ENCODE data around the gene ASS1. TPM values are rescaled to one million over a fixed set of nuclear protein-coding genes. Genes with fewer than 3 reads are reported as not detected.

Gene ASS1
- total RNA-seq, 2 donors from 2014 or later = 0.69 to 1.4 TPM

GRCh38 chr9:130493021-130493420 lies 48.3 kb downstream of the ASS1 start:
- Mint-ChIP-seq H3K36me3 (ENCODE audit: low read depth) (no peaks in the 10 kb centered on the region), H3K27ac (no peak overlapping the region), H3K4me3 (no peak overlapping the region), H3K27me3 (peaks cover 12% of the 10 kb centered on the region), H3K4me1 (no peaks in the 10 kb centered on the region), H3K9me3 (peaks cover 4% of the 10 kb centered on the region)
- no peak for ATAC-seq (replicated peaks)

DNA sequence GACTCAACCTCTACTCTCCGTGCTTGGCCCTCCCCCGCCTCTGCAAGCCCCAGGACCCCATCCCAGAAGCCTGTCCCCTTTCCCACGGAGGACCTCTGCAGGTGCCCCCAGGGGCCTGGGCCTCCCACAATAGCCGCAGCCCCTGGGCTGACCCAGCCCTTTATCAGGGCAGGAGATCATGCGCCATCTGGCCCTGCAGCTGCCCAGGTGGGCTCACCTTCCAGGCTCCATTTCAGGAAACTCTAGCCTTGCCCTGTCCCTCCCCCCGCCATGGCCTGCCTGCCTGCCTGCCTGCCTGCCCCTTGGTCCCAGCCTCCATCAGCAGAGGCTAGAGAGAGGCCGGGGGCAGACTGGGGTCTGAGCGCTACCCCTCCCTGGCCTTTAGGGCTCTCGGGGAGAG lies 48.7 kb downstream of the ASS1 start:
- Mint-ChIP-seq H3K27ac (no peak overlapping the region), H3K4me1 (no peaks in the 10 kb centered on the region), H3K9me3 (peaks cover 4% of the 10 kb centered on the region), H3K36me3 (ENCODE audit: low read depth) (no peaks in the 10 kb centered on the region), H3K4me3 (no peak overlapping the region), H3K27me3 (peaks cover 10% of the 10 kb centered on the region)
- ATAC-seq (replicated peaks) = no peak

DNA sequence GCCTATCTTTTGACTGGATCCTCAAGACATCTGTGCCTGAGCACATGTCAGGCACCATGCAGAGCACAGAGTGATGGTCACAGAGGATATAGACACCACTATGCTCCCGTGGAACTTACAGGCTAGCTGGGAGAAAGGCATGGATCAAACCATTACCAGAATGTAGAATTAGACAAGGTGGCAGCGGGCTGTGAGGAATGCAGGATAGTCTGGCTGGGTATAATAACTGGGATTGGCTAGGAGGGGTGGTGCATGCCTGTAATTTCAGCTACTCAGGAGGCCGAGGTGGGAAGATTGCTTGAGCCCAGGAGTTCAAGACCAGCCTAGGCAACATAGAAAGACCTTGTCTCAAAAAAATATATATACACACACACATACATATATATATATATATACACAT lies 50.3 kb downstream of the ASS1 start:
- peaks cover 4% of the 10 kb centered on the region for H3K9me3 Mint-ChIP-seq
- no peak overlapping the region for H3K27ac Mint-ChIP-seq
- H3K4me1 Mint-ChIP-seq = no peaks in the 10 kb centered on the region
- no peak for ATAC-seq (replicated peaks)
- H3K4me3 Mint-ChIP-seq = no peak overlapping the region
- H3K36me3 Mint-ChIP-seq (ENCODE audit: low read depth) = no peaks in the 10 kb centered on the region
- peaks cover 10% of the 10 kb centered on the region for H3K27me3 Mint-ChIP-seq

DNA sequence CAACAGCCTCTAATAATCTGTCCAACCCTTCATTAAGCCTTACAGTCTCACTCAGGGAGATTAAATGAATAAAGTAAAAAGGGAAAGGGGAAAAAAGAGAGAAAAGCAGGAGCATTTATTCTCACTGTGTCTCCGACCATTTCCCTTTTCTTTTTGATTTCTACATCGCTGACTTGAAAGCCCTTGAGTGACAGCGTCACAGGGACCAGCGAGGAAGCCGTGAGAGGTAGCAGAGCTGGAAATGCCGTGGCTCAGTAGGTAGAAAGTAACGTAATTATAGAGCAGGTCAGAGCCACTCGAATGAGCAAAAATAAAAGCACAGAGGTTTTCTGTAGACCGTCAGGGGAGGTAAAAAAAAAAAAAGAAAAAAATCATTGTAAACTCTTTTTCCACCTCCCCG lies 52.4 kb downstream of the ASS1 start:
- Mint-ChIP-seq H3K4me1 (no peaks in the 10 kb centered on the region), H3K27ac (no peak overlapping the region), H3K9me3 (peaks cover 4% of the 10 kb centered on the region), H3K27me3 (peaks cover 10% of the 10 kb centered on the region), H3K4me3 (no peak overlapping the region), H3K36me3 (ENCODE audit: low read depth) (no peaks in the 10 kb centered on the region)
- no peak for ATAC-seq (replicated peaks)

- no peak overlapping the region for H3K27ac Mint-ChIP-seq
- no peak for ATAC-seq (replicated peaks)
- H3K27me3 Mint-ChIP-seq = peaks cover 10% of the 10 kb centered on the region
- no peak overlapping the region for H3K4me3 Mint-ChIP-seq
- no peaks in the 10 kb centered on the region for H3K4me1 Mint-ChIP-seq
- H3K36me3 Mint-ChIP-seq (ENCODE audit: low read depth) = no peaks in the 10 kb centered on the region
- H3K9me3 Mint-ChIP-seq = peaks cover 4% of the 10 kb centered on the region
Observed at GRCh38 chr9:130498298-130498917, 53.6 kb downstream of the ASS1 start.

DNA sequence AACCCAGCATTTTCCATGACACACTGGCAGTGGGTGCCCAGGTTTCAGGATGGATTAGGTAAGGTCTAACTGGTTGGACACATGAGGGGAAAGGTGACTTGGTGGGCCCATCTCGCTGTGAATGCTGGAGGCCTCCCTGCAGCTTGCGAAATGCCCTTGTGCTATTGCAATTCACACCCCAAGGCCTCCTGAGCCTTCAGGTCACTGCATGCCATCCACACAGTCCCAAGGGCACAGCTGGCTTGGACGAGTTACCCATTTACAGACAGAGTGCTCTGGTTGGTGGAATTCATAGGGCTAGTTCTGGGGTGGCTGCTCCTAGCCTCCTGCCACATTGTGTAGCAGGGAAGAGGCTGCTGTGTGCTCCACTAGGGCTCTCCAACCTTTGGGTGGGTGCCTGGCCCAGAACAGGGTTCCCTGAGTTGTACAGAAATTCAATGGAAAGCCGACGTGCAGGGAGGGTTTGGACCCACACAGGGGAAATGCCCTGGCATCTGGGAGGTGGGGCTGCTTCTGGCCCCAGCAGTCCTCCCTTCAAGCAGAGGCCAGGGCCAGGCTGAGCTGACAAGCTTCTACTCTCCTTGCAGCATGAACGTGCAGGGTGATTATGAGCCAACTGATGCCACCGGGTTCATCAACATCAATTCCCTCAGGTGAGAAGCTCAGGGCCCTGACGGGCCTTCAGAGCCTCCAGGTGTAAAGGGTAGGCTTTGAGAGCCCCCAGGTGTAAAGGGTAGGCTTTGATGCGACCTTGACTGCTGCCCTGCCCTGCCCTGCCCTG lies 54.3 kb downstream of the ASS1 start:
- no peak for ATAC-seq (replicated peaks)
- Mint-ChIP-seq H3K4me1 (no peaks in the 10 kb centered on the region), H3K27ac (no peak overlapping the region), H3K4me3 (no peak overlapping the region), H3K9me3 (peaks cover 4% of the 10 kb centered on the region), H3K27me3 (peaks cover 10% of the 10 kb centered on the region), H3K36me3 (ENCODE audit: low read depth) (no peaks in the 10 kb centered on the region)

GRCh38 chr9:130499804-130500263 lies 55.1 kb downstream of the ASS1 start:
- no peaks in the 10 kb centered on the region for H3K36me3 Mint-ChIP-seq (ENCODE audit: low read depth)
- H3K9me3 Mint-ChIP-seq = peaks cover 4% of the 10 kb centered on the region
- ATAC-seq (replicated peaks) = peak; percentile 38
- H3K4me1 Mint-ChIP-seq = no peaks in the 10 kb centered on the region
- H3K4me3 Mint-ChIP-seq = no peak overlapping the region
- peaks cover 8% of the 10 kb centered on the region for H3K27me3 Mint-ChIP-seq
- no peak overlapping the region for H3K27ac Mint-ChIP-seq

DNA sequence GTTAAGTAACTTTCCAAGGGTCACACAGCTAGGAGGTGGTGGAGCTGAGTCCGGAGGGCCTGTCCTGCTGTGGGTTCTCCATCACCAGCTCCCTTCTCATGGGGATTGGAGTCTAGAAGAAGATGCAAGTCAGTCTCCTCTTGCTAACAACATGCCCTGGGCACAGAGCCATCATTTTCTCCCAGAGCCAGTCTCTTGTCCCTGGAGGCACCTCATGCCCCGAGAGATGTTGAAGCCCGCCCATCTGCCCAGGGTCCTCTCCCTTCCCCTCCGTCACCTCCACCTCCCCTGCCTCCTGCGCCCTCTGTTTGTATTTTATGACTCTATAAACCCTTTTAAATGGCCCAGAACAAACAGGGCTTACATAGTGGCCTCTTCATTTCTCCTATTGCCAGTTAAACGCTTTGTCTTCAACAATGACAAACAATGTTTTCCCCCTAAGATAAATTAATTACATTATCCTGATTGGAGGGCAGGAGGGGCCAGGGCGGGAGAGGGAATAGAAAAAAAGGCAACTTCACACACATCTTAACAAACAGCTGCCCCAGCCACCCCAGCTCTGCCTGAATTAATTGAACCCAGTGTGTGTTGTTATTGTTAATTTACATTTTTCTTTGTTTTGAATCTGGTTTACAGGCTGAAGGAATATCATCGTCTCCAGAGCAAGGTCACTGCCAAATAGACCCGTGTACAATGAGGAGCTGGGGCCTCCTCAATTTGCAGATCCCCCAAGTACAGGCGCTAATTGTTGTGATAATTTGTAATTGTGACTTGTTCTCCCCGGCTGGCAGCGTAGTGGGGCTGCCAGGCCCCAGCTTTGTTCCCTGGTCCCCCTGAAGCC lies 55.8 kb downstream of the ASS1 start:
- H3K27ac Mint-ChIP-seq = no peak overlapping the region
- H3K4me3 Mint-ChIP-seq = no peak overlapping the region
- peaks cover 2% of the 10 kb centered on the region for H3K9me3 Mint-ChIP-seq
- H3K27me3 Mint-ChIP-seq = peaks cover 4% of the 10 kb centered on the region
- no peaks in the 10 kb centered on the region for H3K36me3 Mint-ChIP-seq (ENCODE audit: low read depth)
- H3K4me1 Mint-ChIP-seq = no peaks in the 10 kb centered on the region
- no peak for ATAC-seq (replicated peaks)

GRCh38 chr9:130501639-130502038 lies 56.9 kb downstream of the ASS1 start:
- H3K4me3 Mint-ChIP-seq = no peak overlapping the region
- ATAC-seq (replicated peaks) = no peak
- H3K4me1 Mint-ChIP-seq = no peaks in the 10 kb centered on the region
- no peaks in the 10 kb centered on the region for H3K9me3 Mint-ChIP-seq
- no peak overlapping the region for H3K27ac Mint-ChIP-seq
- H3K27me3 Mint-ChIP-seq = no peaks in the 10 kb centered on the region
- H3K36me3 Mint-ChIP-seq (ENCODE audit: low read depth) = no peaks in the 10 kb centered on the region

DNA sequence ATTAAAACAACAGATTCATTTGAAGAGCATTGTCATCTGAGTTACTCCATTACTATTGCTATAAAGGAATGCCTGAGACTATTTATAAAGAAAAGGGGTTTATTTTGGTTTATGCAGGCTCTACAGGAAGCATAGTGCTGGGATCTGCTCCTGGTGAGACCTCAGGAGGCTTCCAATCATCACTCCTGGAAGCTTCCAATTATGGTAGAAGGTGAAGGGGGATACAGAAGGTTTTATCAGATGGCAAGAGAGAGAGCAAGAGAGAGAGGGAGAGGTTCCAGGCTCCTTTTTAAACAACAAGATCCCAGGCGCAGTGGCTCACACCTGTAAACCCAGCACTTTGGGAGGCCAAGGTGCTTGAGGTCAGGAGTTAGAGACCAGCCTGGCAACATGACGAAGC lies 63.5 kb downstream of the ASS1 start:
- Mint-ChIP-seq H3K4me3 (no peak overlapping the region), H3K27me3 (peaks cover 17% of the 10 kb centered on the region), H3K27ac (no peak overlapping the region), H3K36me3 (ENCODE audit: low read depth) (no peaks in the 10 kb centered on the region), H3K9me3 (peaks cover 8% of the 10 kb centered on the region), H3K4me1 (no peaks in the 10 kb centered on the region)
- no peak for ATAC-seq (replicated peaks)

DNA sequence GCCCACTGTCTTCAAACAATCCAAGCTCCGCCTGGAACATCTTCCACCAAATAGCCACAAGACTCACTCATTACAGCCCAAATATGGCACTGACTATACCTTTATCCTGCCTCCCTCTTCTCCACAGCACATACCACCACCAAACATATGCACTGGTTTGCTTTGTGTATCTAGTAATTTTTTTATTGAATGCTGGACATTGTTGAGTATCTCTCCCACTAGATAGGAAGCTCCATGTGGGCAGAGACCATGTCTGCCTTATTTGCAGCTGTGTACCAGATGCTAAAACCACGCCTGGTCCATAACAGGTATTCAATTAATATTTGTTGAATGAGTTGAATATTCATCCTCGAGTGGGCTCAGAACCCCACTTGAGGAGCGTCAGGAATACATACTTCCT lies 67.4 kb downstream of the ASS1 start:
- Mint-ChIP-seq H3K4me1 (no peaks in the 10 kb centered on the region), H3K9me3 (peaks cover 8% of the 10 kb centered on the region), H3K36me3 (ENCODE audit: low read depth) (no peaks in the 10 kb centered on the region), H3K27ac (no peak overlapping the region), H3K4me3 (no peak overlapping the region), H3K27me3 (peaks cover 17% of the 10 kb centered on the region)
- ATAC-seq (replicated peaks) = no peak

GRCh38 chr9:130513078-130513477 lies 68.3 kb downstream of the ASS1 start:
- no peak overlapping the region for H3K27ac Mint-ChIP-seq
- peaks cover 8% of the 10 kb centered on the region for H3K9me3 Mint-ChIP-seq
- no peaks in the 10 kb centered on the region for H3K4me1 Mint-ChIP-seq
- no peaks in the 10 kb centered on the region for H3K36me3 Mint-ChIP-seq (ENCODE audit: low read depth)
- ATAC-seq (replicated peaks) = no peak
- peaks cover 25% of the 10 kb centered on the region for H3K27me3 Mint-ChIP-seq
- H3K4me3 Mint-ChIP-seq = no peak overlapping the region

GRCh38 chr9:130518233-130518632 lies 73.5 kb downstream of the ASS1 start:
- ATAC-seq (replicated peaks) = no peak
- no peak overlapping the region for H3K27ac Mint-ChIP-seq

DNA sequence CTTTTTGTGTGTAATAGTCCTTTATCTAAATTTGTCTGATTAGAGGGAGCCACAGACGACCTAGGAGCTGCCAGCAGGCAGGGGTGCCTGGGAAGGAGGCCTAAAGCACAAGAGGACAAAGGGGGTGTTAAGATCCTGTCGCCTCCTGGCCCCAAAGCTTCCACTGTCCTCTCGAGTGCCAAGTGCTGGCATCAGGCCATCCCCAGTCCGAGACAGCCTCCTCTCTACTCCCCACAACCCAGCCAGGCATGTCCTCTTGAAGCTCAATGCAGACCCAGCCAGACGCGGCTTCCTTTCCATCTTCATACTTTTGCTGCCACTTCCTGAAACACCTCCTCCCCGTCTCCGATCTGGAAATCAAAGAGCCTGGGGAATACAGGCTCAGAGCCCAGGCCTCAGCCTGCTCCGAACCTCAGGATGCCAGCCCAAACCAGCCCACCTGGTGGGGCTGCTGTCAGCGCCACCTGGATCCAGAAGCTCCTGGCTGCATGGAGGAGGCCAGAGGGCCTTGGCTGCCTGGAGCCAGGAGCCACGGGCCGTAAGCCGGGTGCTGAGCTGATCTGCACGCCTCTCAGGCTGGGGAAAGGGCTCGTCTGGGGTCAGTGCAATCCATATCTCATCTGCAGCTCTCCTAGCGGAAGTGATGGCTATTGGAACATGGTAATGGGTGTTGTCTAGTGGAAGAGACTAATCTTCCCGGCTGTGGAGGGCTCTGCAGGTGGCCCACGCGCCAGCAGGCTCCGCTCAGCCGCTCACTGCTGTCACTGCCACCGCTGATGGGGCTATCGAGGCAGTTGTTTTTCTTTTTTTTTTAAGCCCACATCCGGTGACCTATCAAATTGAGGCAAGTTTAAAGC lies 74.4 kb downstream of the ASS1 start:
- Mint-ChIP-seq H3K27me3 (peaks cover 20% of the 10 kb centered on the region), H3K4me1 (no peaks in the 10 kb centered on the region), H3K27ac (no peak overlapping the region), H3K36me3 (ENCODE audit: low read depth) (no peaks in the 10 kb centered on the region), H3K9me3 (no peaks in the 10 kb centered on the region), H3K4me3 (no peak overlapping the region)
- ATAC-seq (replicated peaks) = no peak

More at GRCh38 chr9:130518233-130518632, 73.5 kb downstream of the ASS1 start:
- Mint-ChIP-seq H3K4me3 (no peak overlapping the region), H3K36me3 (ENCODE audit: low read depth) (no peaks in the 10 kb centered on the region), H3K9me3 (no peaks in the 10 kb centered on the region), H3K4me1 (no peaks in the 10 kb centered on the region), H3K27me3 (peaks cover 19% of the 10 kb centered on the region)
